Activated naive CD4-positive, alpha-beta T cell treated with anti-CD3 and anti-CD28 coated beads, Interleukin-2, amount 50 U/mL, for 16 hours (primary cell): ENCODE results near the gene TMEM212.
"Not testable (repeated sequence)": the region's sequence is repeated elsewhere in the genome, so short reads cannot be mapped to it uniquely, and the experiment has no call there.

ENCODE experiments used
- DNase-seq: peaks from one replicate; pipeline ENCODE4 v3.0.0-alpha.2; 2020

The TMEM212 gene

GRCh38 chr3:171895291-171895690 is 52.1 kb downstream of the TMEM212 start:
- no peak for DNase-seq

GRCh38 chr3:171895900-171896299 is 52.8 kb downstream of the TMEM212 start:
- no peak for DNase-seq

- DNase-seq, result no peak
Measured at GRCh38 chr3:171896316-171896715, 53.2 kb downstream of the TMEM212 start.

- DNase-seq, result no peak
Measured at GRCh38 chr3:171898192-171898591, 55.0 kb downstream of the TMEM212 start.

GRCh38 chr3:171900446-171900845 is 57.3 kb downstream of the TMEM212 start:
- DNase-seq, result no peak

- DNase-seq, result no peak
Measured at GRCh38 chr3:171901615-171902312, 58.6 kb downstream of the TMEM212 start.

- DNase-seq, result no peak
Measured at GRCh38 chr3:171904829-171905228, 61.7 kb downstream of the TMEM212 start.

- not testable (repeated sequence) for DNase-seq
Measured at GRCh38 chr3:171906503-171906902, 63.4 kb downstream of the TMEM212 start.

GRCh38 chr3:171906951-171907676 is 64.0 kb downstream of the TMEM212 start:
- DNase-seq, result no peak

- no peak for DNase-seq
Measured at GRCh38 chr3:171907761-171908160, 64.6 kb downstream of the TMEM212 start.

- DNase-seq, result no peak
Measured at GRCh38 chr3:171908731-171909130, 65.6 kb downstream of the TMEM212 start.
